ENCODE data around the gene CCDC51. TPM values are rescaled to one million over a fixed set of nuclear protein-coding genes. Genes with fewer than 3 reads are reported as not detected.

CCDC51 gene
- total and polyA plus RNA-seq, 9 of the 15 experiments (the other 6 are each of a cell fraction or from before 2014, with no cell fraction given) = 6.5 to 18.6 (median 15.7) TPM

DNA sequence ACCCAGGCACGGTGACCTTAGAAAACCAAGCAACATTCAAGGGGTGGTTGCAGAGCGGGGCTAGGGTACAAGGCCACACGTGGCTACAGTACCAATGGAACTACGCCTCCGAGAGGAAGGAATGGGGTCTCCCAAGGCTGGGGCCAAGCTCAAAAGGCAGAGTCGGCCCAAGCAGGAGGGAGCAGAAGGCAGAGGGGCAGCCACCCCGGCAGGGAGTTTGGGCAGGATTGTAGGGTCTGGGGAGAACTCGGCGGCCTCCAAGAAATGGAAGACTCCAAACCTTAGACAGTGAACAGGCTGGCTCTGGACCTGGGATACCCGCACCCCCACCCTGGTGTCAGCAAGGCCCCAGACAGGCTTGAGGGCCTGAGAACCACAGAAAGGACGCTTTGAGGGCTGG lies 35.3 kb upstream of the CCDC51 start:
- no TSS peak for BruUV-seq (replicated peaks)
- Histone ChIP-seq H3K4me2 (ENCODE audit: insufficient read depth, low read length) (no peak overlapping the region), H2AFZ (ENCODE audit: low read depth, low read length) (no peak overlapping the region), H4K20me1 (replicated peaks; ENCODE audit: control insufficient read depth, insufficient read depth, low read length) (no peaks in the 10 kb centered on the region), H3K36me3 (ENCODE audit: control insufficient read depth, insufficient read depth, low read length) (no peaks in the 10 kb centered on the region), H3K9ac (ENCODE audit: insufficient read depth in 1 of 2, low read depth in 2 of 2, low read length in 2 of 2) (peak overlapping the region in 1 of 2 experiments; percentile 28; a peak in 1 of 4 replicates), H3K27ac (ENCODE audit: extremely low read depth, low read depth, low read length) (no peak overlapping the region), H3K9me1 (ENCODE audit: control insufficient read depth, insufficient read depth, low read length) (no peaks in the 10 kb centered on the region), H3K27me3 (ENCODE audit: control insufficient read depth in 2 of 2, insufficient read depth in 2 of 2, low read length in 2 of 2) (no peaks in the 10 kb centered on the region), H3K4me3 (no peak overlapping the region), H3K4me1 (replicated peaks in 1 of 2; ENCODE audit: control insufficient read depth in 2 of 2, insufficient read depth in 2 of 2, low read length in 2 of 2) (peaks cover 5 to 27% of the 10 kb centered on the region in 2 experiments; a peak in 4 of 5 replicates), H3K9me3 (replicated peaks; ENCODE audit: control insufficient read depth, insufficient read depth, low read depth, low read length) (no peaks in the 10 kb centered on the region), H3K79me2 (ENCODE audit: control insufficient read depth, insufficient read depth, low read length) (peaks cover 21% of the 10 kb centered on the region)
- intact Hi-C loops (cut with micrococcal nuclease) (no loop called here), in situ Hi-C loops (cut with MboI) (no loop called here)
- FAIRE-seq = no peak
- ChIA-PET CTCF (ENCODE audit: low intra/inter-chr PET ratio) (no interaction called here), POLR2A (interaction anchor here (2.5 kb wide), 1 partner anchor 74 kb away, joined by 6 read pairs; no protein-coding TSS in a partner anchor)
- ATAC-seq = no peak
- no peak for DNase-seq (ENCODE audit: extremely low read depth in 1 of 4, low spot score in 3 of 4)
- WGBS (ENCODE audit: insufficient coverage, low coverage, missing lambda C conversion rate) = 76% methylated on average over 10 of the region's 11 CpGs
- no peak for TF ChIP-seq ZNF584 (CRISPR knock-in tag; IDR thresholded peaks at IDR 0.05; ENCODE audit: low read depth)
- no peak for TF ChIP-seq ARID1B (IDR thresholded peaks at IDR 0.05)
- no peak for TF ChIP-seq KLF6 (CRISPR knock-in tag; IDR thresholded peaks at IDR 0.05; ENCODE audit: borderline replicate concordance)
- no peak for TF ChIP-seq ZBTB5 (IDR thresholded peaks at IDR 0.05)
- TF ChIP-seq ZNF696 (CRISPR knock-in tag; conservative IDR thresholded peaks at IDR 0.05) = no peak
- no peak for TF ChIP-seq JUNB (CRISPR knock-in tag; conservative IDR thresholded peaks at IDR 0.05)
- TF ChIP-seq NR3C1 (CRISPR knock-in tag; IDR thresholded peaks at IDR 0.05) = no peak
- TF ChIP-seq, protein P1, sequence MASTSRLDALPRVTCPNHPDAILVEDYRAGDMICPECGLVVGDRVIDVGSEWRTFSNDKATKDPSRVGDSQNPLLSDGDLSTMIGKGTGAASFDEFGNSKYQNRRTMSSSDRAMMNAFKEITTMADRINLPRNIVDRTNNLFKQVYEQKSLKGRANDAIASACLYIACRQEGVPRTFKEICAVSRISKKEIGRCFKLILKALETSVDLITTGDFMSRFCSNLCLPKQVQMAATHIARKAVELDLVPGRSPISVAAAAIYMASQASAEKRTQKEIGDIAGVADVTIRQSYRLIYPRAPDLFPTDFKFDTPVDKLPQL (IDR thresholded peaks at IDR 0.05; ENCODE audit: extremely low read depth, insufficient read length) = no peak
- no peak for TF ChIP-seq CHCHD3 (CRISPR knock-in tag; IDR thresholded peaks at IDR 0.05)
- no peak for TF ChIP-seq ZNF232 (CRISPR knock-in tag; IDR thresholded peaks at IDR 0.05)
- TF ChIP-seq ZBTB8A (IDR thresholded peaks at IDR 0.05; ENCODE audit: partially characterized antibody) = no peak
- no peak for TF ChIP-seq MTF1 (CRISPR knock-in tag; IDR thresholded peaks at IDR 0.05; ENCODE audit: borderline replicate concordance)
- TF ChIP-seq EWSR1 (IDR thresholded peaks at IDR 0.05; ENCODE audit: borderline replicate concordance, low read depth, partially characterized antibody) = no peak
- no peak for TF ChIP-seq IRF2 (CRISPR knock-in tag; IDR thresholded peaks at IDR 0.05)
- no peak for TF ChIP-seq YBX1 (IDR thresholded peaks at IDR 0.05)
- TF ChIP-seq POLR2AphosphoS5 (IDR thresholded peaks at IDR 0.05; ENCODE audit: control insufficient read depth, insufficient read depth, low read depth, low read length) = no peak
- no peak for TF ChIP-seq SREBF1 (IDR thresholded peaks at IDR 0.05; ENCODE audit: borderline replicate concordance, low read depth, low read length)
- no peak for TF ChIP-seq ZBTB49 (CRISPR knock-in tag; IDR thresholded peaks at IDR 0.05; ENCODE audit: borderline replicate concordance)

All from K562 (cell line).